22Rv1 (cell line): Measurements from ENCODE around the gene BCAP31.

Experiments used
- CTCF ChIP-seq: fragments of 450-650 bp; IDR thresholded peaks from 2 replicates; pipeline ENCODE4 v1.5.1; 2017; ENCODE audit warnings: mild to moderate bottlenecking
- ZFX ChIP-seq: fragments of 450-650 bp; IDR thresholded peaks from 2 replicates; pipeline ENCODE4 v1.6.1; 2017; ENCODE audit warnings: antibody characterized with exemption, borderline replicate concordance

GRCh38 chrX:153735274-153735673, 11.1 kb upstream of the BCAP31 start:
- no peak for TF ChIP-seq CTCF
- no peak for TF ChIP-seq ZFX
